DMS153 treated with DMSO at 0.1 percent for 48 hours (cell line): ENCODE results near the gene POF1B.

Source experiments
- DNase-seq: peaks from one replicate; lab custom pipeline; 2025; ENCODE audit not compliant: unreplicated experiment; lab: John Stamatoyannopoulos, UW

The POF1B gene

GRCh38 chrX:85243761-85244449 is 135.6 kb downstream of the POF1B start, which contains the start of the genes SATL1 and ZNF711:
Gene SATL1 (minus strand): TSS chrX:85243779. CDS start chrX:85108968, 134,811 bp downstream.
Gene ZNF711 (plus strand): TSS chrX:85243991. CDS start chrX:85247573, 3,582 bp downstream.
- peak; percentile 39 for DNase-seq

GRCh38 chrX:85243155-85243554 is 136.3 kb downstream of the POF1B start:
- no peak for DNase-seq
